ENCODE measurements around the gene PTPN11. TPM values are rescaled to one million over a fixed set of nuclear protein-coding genes. Genes with fewer than 3 reads are reported as not detected.
"Not testable (repeated sequence)": the region's sequence is repeated elsewhere in the genome, so short reads cannot be mapped to it uniquely, and the experiment has no call there.

The PTPN11 gene
- total and polyA plus RNA-seq, 2 donors (not counting 3 experiments of a cell fraction or from before 2014, with no cell fraction given) = 36.5 to 107 TPM

DNA sequence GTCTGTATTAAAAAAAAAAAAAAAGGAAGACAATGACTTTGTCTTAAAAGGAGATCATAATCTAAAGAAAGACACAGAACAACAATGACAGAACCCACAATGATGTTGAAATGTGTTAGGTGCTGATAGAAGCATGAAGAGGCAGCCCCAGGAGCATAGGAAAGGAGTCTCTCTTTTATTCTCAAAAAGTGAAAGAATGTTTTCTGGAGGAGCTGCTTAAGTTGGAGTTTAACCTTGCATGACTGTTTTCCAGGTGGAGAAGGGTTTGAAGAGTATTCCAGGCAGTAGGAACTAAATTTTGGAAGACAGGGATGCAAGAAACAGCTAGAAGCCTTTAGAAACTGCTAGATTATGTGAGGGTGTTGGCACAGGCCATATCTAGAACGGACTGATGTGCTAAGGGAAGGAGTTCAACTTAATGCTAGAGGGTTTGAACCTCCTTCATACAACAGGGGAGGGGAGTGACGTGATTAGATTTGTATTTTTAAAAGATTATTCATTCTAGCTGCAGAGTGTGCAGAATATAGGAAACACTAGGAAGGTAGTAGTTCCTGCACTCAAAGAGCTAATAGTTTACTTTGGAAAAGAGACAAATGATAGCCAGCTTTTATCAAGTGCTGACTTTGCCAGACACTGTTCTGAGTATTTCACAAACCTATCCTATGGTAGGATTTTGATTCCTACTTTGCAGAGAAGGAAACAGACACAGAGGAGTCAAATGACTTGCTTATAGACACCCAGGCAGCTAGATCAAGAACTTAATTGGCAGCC is 4.7 kb upstream of the PTPN11 start:
- no peak for FAIRE-seq
- H3K36me3 ChIP-seq (ENCODE audit: control insufficient read depth in 2 of 2, extremely low read depth in 1 of 2, insufficient read depth in 2 of 2, low read length in 2 of 2) = no peaks in the 10 kb centered on the region
- peak; percentile 19 for DNase-seq (ENCODE audit: low read depth, low spot score)
- no peak overlapping the region for H2AFZ ChIP-seq (ENCODE audit: low read depth, low read length)
- H3K9me3 ChIP-seq (replicated peaks; ENCODE audit: control insufficient read depth, insufficient read depth, low read length) = no peaks in the 10 kb centered on the region
- peaks cover 3% of the 10 kb centered on the region for H3K79me2 ChIP-seq (ENCODE audit: control insufficient read depth, insufficient read depth, low read length)
- TF ChIP-seq, protein P1, sequence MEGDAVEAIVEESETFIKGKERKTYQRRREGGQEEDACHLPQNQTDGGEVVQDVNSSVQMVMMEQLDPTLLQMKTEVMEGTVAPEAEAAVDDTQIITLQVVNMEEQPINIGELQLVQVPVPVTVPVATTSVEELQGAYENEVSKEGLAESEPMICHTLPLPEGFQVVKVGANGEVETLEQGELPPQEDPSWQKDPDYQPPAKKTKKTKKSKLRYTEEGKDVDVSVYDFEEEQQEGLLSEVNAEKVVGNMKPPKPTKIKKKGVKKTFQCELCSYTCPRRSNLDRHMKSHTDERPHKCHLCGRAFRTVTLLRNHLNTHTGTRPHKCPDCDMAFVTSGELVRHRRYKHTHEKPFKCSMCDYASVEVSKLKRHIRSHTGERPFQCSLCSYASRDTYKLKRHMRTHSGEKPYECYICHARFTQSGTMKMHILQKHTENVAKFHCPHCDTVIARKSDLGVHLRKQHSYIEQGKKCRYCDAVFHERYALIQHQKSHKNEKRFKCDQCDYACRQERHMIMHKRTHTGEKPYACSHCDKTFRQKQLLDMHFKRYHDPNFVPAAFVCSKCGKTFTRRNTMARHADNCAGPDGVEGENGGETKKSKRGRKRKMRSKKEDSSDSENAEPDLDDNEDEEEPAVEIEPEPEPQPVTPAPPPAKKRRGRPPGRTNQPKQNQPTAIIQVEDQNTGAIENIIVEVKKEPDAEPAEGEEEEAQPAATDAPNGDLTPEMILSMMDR (IDR thresholded peaks at IDR 0.05; ENCODE audit: extremely low read depth in 1 of 2, insufficient read depth in 1 of 2, low read depth in 1 of 2, low read length in 2 of 2) = no peak
- TF ChIP-seq JUN (IDR thresholded peaks at IDR 0.05; ENCODE audit: borderline replicate concordance, insufficient read depth, insufficient read length, low read depth) (no peak), FOS (IDR thresholded peaks at IDR 0.05; ENCODE audit: borderline replicate concordance, insufficient read depth, low read length) (no peak), GATA2 (IDR thresholded peaks at IDR 0.05; ENCODE audit: insufficient read depth, insufficient read length, low read depth, low read length) (no peak)
- H3K27me3 ChIP-seq (ENCODE audit: control insufficient read depth in 2 of 2, insufficient read depth in 2 of 2, low read length in 2 of 2) = peaks cover 0 to 4% of the 10 kb centered on the region in 2 experiments
- no peak overlapping the region for H3K9ac ChIP-seq (replicated peaks; ENCODE audit: extremely low read depth, insufficient read depth, low read length)
- no peak overlapping the region for H3K4me3 ChIP-seq (replicated peaks in 1 of 3; ENCODE audit: insufficient read depth in 1 of 3, low read depth in 1 of 3, low read length in 3 of 3)
- no peaks in the 10 kb centered on the region for H4K20me1 ChIP-seq (replicated peaks; ENCODE audit: control insufficient read depth, extremely low read depth, insufficient read depth, low read length)
- ChIA-PET POLR2A (no interaction called here), CTCF (interaction anchor here (1.4 kb wide), 1 partner anchor 216 kb away, joined by 8 read pairs; no protein-coding TSS in a partner anchor)
- H3K4me1 ChIP-seq (ENCODE audit: control insufficient read depth, extremely low read depth, insufficient read depth, low read length) = peaks cover 2% of the 10 kb centered on the region
- H3K27ac ChIP-seq (ENCODE audit: insufficient read depth, low read depth, low read length) = no peak overlapping the region
- H3K4me2 ChIP-seq (ENCODE audit: insufficient read depth, low read length) = no peak overlapping the region
- no peaks in the 10 kb centered on the region for H3K9me1 ChIP-seq (replicated peaks; ENCODE audit: control insufficient read depth, extremely low read depth, insufficient read depth, low read length)
- intact Hi-C loops (cut with micrococcal nuclease) (loop anchor here (10.0 kb wide), 1 partner anchor 569 kb away; the partner anchor contains the start of gene MAPKAPK5), dilution Hi-C loops (cut with MboI; ENCODE audit: extremely low pct_ligation_motif_present, low sequenced_read_pairs) (no loop called here)
- BruUV-seq (replicated peaks) = no TSS peak

DNA sequence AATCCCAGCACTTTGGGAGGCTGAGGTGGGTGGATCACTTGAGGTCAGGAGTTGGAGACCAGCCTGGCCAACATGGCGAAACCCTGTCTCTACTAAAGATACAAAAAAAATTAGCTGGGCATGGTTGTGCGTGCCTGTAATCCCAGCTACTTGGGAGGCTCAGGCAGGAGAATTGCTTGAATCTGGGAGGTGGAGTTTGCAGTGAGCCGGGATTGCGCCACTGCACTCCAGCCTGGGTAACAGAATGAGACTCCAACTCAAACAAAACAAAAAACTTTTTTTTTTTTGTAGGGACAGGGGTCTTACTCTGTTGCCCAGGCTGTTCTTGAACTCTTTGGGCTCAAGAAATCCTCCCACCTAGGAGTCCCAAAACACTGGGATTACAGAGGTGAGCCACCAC is 3.3 kb upstream of the PTPN11 start:
- H3K9me1 ChIP-seq (replicated peaks; ENCODE audit: control insufficient read depth, extremely low read depth, insufficient read depth, low read length); BruUV-seq (replicated peaks); dilution Hi-C loops (cut with MboI; ENCODE audit: extremely low pct_ligation_motif_present, low sequenced_read_pairs); H2AFZ ChIP-seq (ENCODE audit: low read depth, low read length); FAIRE-seq; H3K4me2 ChIP-seq (ENCODE audit: insufficient read depth, low read length); H3K27me3 ChIP-seq (ENCODE audit: control insufficient read depth in 2 of 2, insufficient read depth in 2 of 2, low read length in 2 of 2); DNase-seq (ENCODE audit: low read depth, low spot score); H3K27ac ChIP-seq (ENCODE audit: insufficient read depth, low read depth, low read length); POLR2A ChIA-PET; H3K9me3 ChIP-seq (replicated peaks; ENCODE audit: control insufficient read depth, insufficient read depth, low read length); H3K36me3 ChIP-seq (ENCODE audit: control insufficient read depth in 2 of 2, extremely low read depth in 1 of 2, insufficient read depth in 2 of 2, low read length in 2 of 2); H3K9ac ChIP-seq (replicated peaks; ENCODE audit: extremely low read depth, insufficient read depth, low read length); H3K4me3 ChIP-seq (replicated peaks in 1 of 3; ENCODE audit: insufficient read depth in 1 of 3, low read depth in 1 of 3, low read length in 3 of 3); H4K20me1 ChIP-seq (replicated peaks; ENCODE audit: control insufficient read depth, extremely low read depth, insufficient read depth, low read length): not testable (repeated sequence)
- intact Hi-C loops (cut with micrococcal nuclease) = loop anchor here (10.0 kb wide), 1 partner anchor 571 kb away; the partner anchor contains the start of gene MAPKAPK5
- CTCF ChIA-PET = interaction anchor here (0.9 kb wide), 1 partner anchor 217 kb away, joined by 3 read pairs; no protein-coding TSS in a partner anchor
- H3K79me2 ChIP-seq (ENCODE audit: control insufficient read depth, insufficient read depth, low read length) = peaks cover 14% of the 10 kb centered on the region
- H3K4me1 ChIP-seq (ENCODE audit: control insufficient read depth, extremely low read depth, insufficient read depth, low read length) = peaks cover 12% of the 10 kb centered on the region
